Ascending aorta (tissue), 2 donors: ENCODE data around the gene PRKCA. TPM values are rescaled to one million over a fixed set of nuclear protein-coding genes. Genes with fewer than 3 reads are reported as not detected.

ENCODE experiments used
- DNase-seq, 2 donors: peaks; one replicate each; pipeline ENCODE4 v3.0.0-alpha.2; 2019; ENCODE audit warnings: low spot score in 2 of 2
- H3K27ac ChIP-seq, 2 donors: fragments of 200-600 bp; sonication (generic); one replicate each; pipeline ENCODE4 v1.5.1; 2016 to 2017; ENCODE audit warnings: mild to moderate bottlenecking in 1 of 2
- H3K27me3 ChIP-seq: fragments of 200-600 bp; sonication (generic); one replicate; pipeline ENCODE4 v1.5.1; 2017
- H3K36me3 ChIP-seq, 2 donors: fragments of 200-600 bp; sonication (generic); one replicate each; pipeline ENCODE4 v1.5.1; 2016
- H3K4me1 ChIP-seq, 2 donors: fragments of 200-600 bp; sonication (generic); one replicate each; pipeline ENCODE4 v1.5.1; 2016 to 2017; ENCODE audit warnings: mild to moderate bottlenecking in 1 of 2
- H3K4me3 ChIP-seq, 2 donors: fragments of 200-600 bp; sonication (generic); one replicate each; pipeline ENCODE4 v1.5.1; 2016 to 2017; ENCODE audit warnings: mild to moderate bottlenecking in 1 of 2
- H3K9me3 ChIP-seq, 2 donors: fragments of 200-600 bp; sonication (generic); one replicate each; pipeline ENCODE4 v1.5.1; 2016
- CTCF ChIP-seq, 3 experiments: fragments of 200-600 bp in 2 of 3; fragments of 450-650 bp in 1 of 3; sonication (generic) in 2 of 3; IDR thresholded peaks; one replicate each; pipeline ENCODE4 v1.5.1; 2016 to 2019; ENCODE audit warnings: antibody characterized with exemption in 3 of 3, mild to moderate bottlenecking in 1 of 3, moderate library complexity in 1 of 3
- intact Hi-C: fragments of 100-400 bp; cut with DNase I; formaldehyde crosslinking; loops from one replicate; pipeline ENCODE4 v1.15.1; 2023
- total RNA-seq: library from RNA; depleted of rRNA; stranded (reverse); fragments of >200 nt; gene quantifications from one replicate; pipeline ENCODE4 v1.1.0, GENCODE V29; 2016

Gene PRKCA
- total RNA-seq, 1 donor from 2014 or later, result 3.2 TPM

- no peak for DNase-seq
- TF ChIP-seq CTCF (IDR thresholded peaks at IDR 0.05), result peak in 1 of 3 experiments; percentile 17
- H3K4me3 ChIP-seq, result no peak overlapping the region
- no peaks in the 10 kb centered on the region for H3K36me3 ChIP-seq
- H3K4me1 ChIP-seq, result peaks cover 0 to 14% of the 10 kb centered on the region in 2 donors
- H3K27ac ChIP-seq, result no peak overlapping the region
- no peaks in the 10 kb centered on the region for H3K27me3 ChIP-seq
- no peaks in the 10 kb centered on the region for H3K9me3 ChIP-seq
- intact Hi-C loops, result no loop called here
Observed at GRCh38 chr17:66727634-66728570, 425.5 kb downstream of the PRKCA start.

GRCh38 chr17:66730461-66730923, 428.1 kb downstream of the PRKCA start:
- intact Hi-C loops, result no loop called here
- TF ChIP-seq CTCF (IDR thresholded peaks at IDR 0.05), result no peak
- DNase-seq, result no peak
- Histone ChIP-seq H3K4me1 (no peaks in the 10 kb centered on the region), H3K27me3 (no peaks in the 10 kb centered on the region), H3K9me3 (no peaks in the 10 kb centered on the region), H3K4me3 (no peak overlapping the region), H3K36me3 (no peaks in the 10 kb centered on the region), H3K27ac (no peak overlapping the region)

- H3K27ac ChIP-seq, result no peak overlapping the region
- no peak for DNase-seq
- H3K36me3 ChIP-seq, result no peaks in the 10 kb centered on the region
- no peak for TF ChIP-seq CTCF (IDR thresholded peaks at IDR 0.05)
- H3K9me3 ChIP-seq, result no peaks in the 10 kb centered on the region
- no peak overlapping the region for H3K4me3 ChIP-seq
- no peaks in the 10 kb centered on the region for H3K4me1 ChIP-seq
- intact Hi-C loops, result no loop called here
- no peaks in the 10 kb centered on the region for H3K27me3 ChIP-seq
Observed at GRCh38 chr17:66733759-66734158, 431.3 kb downstream of the PRKCA start.

GRCh38 chr17:66734186-66734943, 432.0 kb downstream of the PRKCA start:
- no peaks in the 10 kb centered on the region for H3K9me3 ChIP-seq
- H3K4me3 ChIP-seq, result no peak overlapping the region
- no peaks in the 10 kb centered on the region for H3K4me1 ChIP-seq
- no peaks in the 10 kb centered on the region for H3K36me3 ChIP-seq
- H3K27me3 ChIP-seq, result no peaks in the 10 kb centered on the region
- intact Hi-C loops, result no loop called here
- DNase-seq, result no peak
- TF ChIP-seq CTCF (IDR thresholded peaks at IDR 0.05), result no peak
- H3K27ac ChIP-seq, result no peak overlapping the region

GRCh38 chr17:66737524-66737923, 435.1 kb downstream of the PRKCA start:
- Histone ChIP-seq H3K9me3 (no peaks in the 10 kb centered on the region), H3K27me3 (no peaks in the 10 kb centered on the region), H3K27ac (no peak overlapping the region), H3K36me3 (no peaks in the 10 kb centered on the region), H3K4me3 (no peak overlapping the region), H3K4me1 (no peaks in the 10 kb centered on the region)
- TF ChIP-seq CTCF (IDR thresholded peaks at IDR 0.05), result peak in 1 of 3 experiments; percentile 16
- DNase-seq, result no peak
- intact Hi-C loops, result no loop called here
